GM12892 (cell line): Measurements from ENCODE around the gene PCYT2.

Source experiments
- DNase-seq: peaks from one replicate; pipeline ENCODE4 v3.0.0; 2011; ENCODE audit not compliant: insufficient read length
- FAIRE-seq: peaks from 2 replicates; lab custom pipeline; 2011; peaks lifted over from hg19 to GRCh38; lab: Jason Lieb, UNC
- POLR2A ChIP-seq: IDR thresholded peaks from 2 replicates; pipeline ENCODE4 v1.6.1; 2011; ENCODE audit warnings: low read depth, low read length, control low read depth
- POLR2AphosphoS5 ChIP-seq: IDR thresholded peaks from 2 replicates; pipeline ENCODE4 v1.6.1; 2011; ENCODE audit warnings: low read depth, low read length, control low read depth
- TAF1 ChIP-seq: IDR thresholded peaks from 2 replicates; pipeline ENCODE4 v1.6.1; 2011; ENCODE audit warnings: low read depth, mild to moderate bottlenecking, control low read depth, low read length, borderline replicate concordance

Gene PCYT2

GRCh38 chr17:81913394-81914102 lies 2.3 kb upstream of the PCYT2 start:
- DNase-seq (no peak), FAIRE-seq (no peak)
- TF ChIP-seq POLR2A (no peak), TAF1 (no peak), POLR2AphosphoS5 (no peak)

GRCh38 chr17:81912441-81913309 lies 1.5 kb upstream of the PCYT2 start:
- no peak for FAIRE-seq
- TF ChIP-seq TAF1 (no peak), POLR2A (no peak), POLR2AphosphoS5 (no peak)
- no peak for DNase-seq

- no peak for TF ChIP-seq POLR2A
- TF ChIP-seq POLR2AphosphoS5: no peak
- no peak for TF ChIP-seq TAF1
- DNase-seq (no peak), FAIRE-seq (no peak)
Observed at GRCh38 chr17:81911969-81912368, 770 bp upstream of the PCYT2 start.

- DNase-seq (no peak), FAIRE-seq (no peak)
- no peak for TF ChIP-seq POLR2A
- TF ChIP-seq TAF1: no peak
- TF ChIP-seq POLR2AphosphoS5: no peak
Observed at GRCh38 chr17:81910840-81911276, 341 bp downstream of the PCYT2 start.

GRCh38 chr17:81909966-81910839 lies 996 bp downstream of the PCYT2 start:
- no peak for TF ChIP-seq POLR2AphosphoS5
- no peak for TF ChIP-seq POLR2A
- no peak for TF ChIP-seq TAF1
- no peak for DNase-seq
- no peak for FAIRE-seq

GRCh38 chr17:81909231-81909630 lies 2.0 kb downstream of the PCYT2 start:
- DNase-seq: no peak
- no peak for FAIRE-seq
- TF ChIP-seq POLR2A (no peak), TAF1 (no peak), POLR2AphosphoS5 (no peak)

GRCh38 chr17:81908793-81909192 lies 2.4 kb downstream of the PCYT2 start:
- DNase-seq (no peak), FAIRE-seq (no peak)
- TF ChIP-seq POLR2A (no peak), TAF1 (no peak), POLR2AphosphoS5 (no peak)

- no peak for FAIRE-seq
- no peak for TF ChIP-seq POLR2A
- no peak for TF ChIP-seq TAF1
- TF ChIP-seq POLR2AphosphoS5: no peak
- no peak for DNase-seq
Observed at GRCh38 chr17:81907219-81908145, 3.7 kb downstream of the PCYT2 start.

- no peak for FAIRE-seq
- no peak for DNase-seq
- no peak for TF ChIP-seq TAF1
- TF ChIP-seq POLR2AphosphoS5: no peak
- no peak for TF ChIP-seq POLR2A
Observed at GRCh38 chr17:81906476-81907218, 4.6 kb downstream of the PCYT2 start.

- FAIRE-seq: no peak
Observed at GRCh38 chr17:81905993-81906392, 5.2 kb downstream of the PCYT2 start.

GRCh38 chr17:81905424-81905875 lies 5.7 kb downstream of the PCYT2 start:
- DNase-seq (no peak), FAIRE-seq (no peak)
- no peak for TF ChIP-seq POLR2A
- no peak for TF ChIP-seq POLR2AphosphoS5
- TF ChIP-seq TAF1: no peak

More at GRCh38 chr17:81905993-81906392, 5.2 kb downstream of the PCYT2 start:
- TF ChIP-seq TAF1 (no peak), POLR2AphosphoS5 (no peak), POLR2A (no peak)
- no peak for DNase-seq
